HepG2 (cell line): ENCODE results near the gene CDK9.

Experiments
- CREB1 ChIP-seq, 2 experiments: fragments of 450-650 bp in 1 of 2; IDR thresholded peaks; 2 replicates each; pipeline ENCODE4 v1.6.1; 2016 to 2017; ENCODE audit warnings: control low read depth in 1 of 2, mild to moderate bottlenecking in 1 of 2, missing compliant biosample characterization in 1 of 2, missing genetic modification characterization in 1 of 2
- CTCF ChIP-seq: sonication (generic); formaldehyde crosslinking; IDR thresholded peaks from 2 replicates; pipeline ENCODE4 v1.5.0; 2020; ENCODE audit warnings: mild to moderate bottlenecking, missing genetic modification reagents, moderate library complexity
- JUN ChIP-seq: sonication (generic); formaldehyde crosslinking; IDR thresholded peaks from 2 replicates; pipeline ENCODE4 v1.4.0; 2020; ENCODE audit warnings: mild to moderate bottlenecking, missing genetic modification reagents
- PBX2 ChIP-seq: IDR thresholded peaks from 2 replicates; pipeline ENCODE4 v1.6.1; 2016; ENCODE audit warnings: control low read depth
- PRDM10 ChIP-seq: sonication (generic); formaldehyde crosslinking; IDR thresholded peaks from 2 replicates; pipeline ENCODE4 v1.4.0; 2020; ENCODE audit warnings: low read depth, missing genetic modification reagents
- ZFP36L2 ChIP-seq: sonication (generic); formaldehyde crosslinking; IDR thresholded peaks from 2 replicates; pipeline ENCODE4 v1.4.0; 2020; ENCODE audit warnings: missing genetic modification reagents
- ZNF446 ChIP-seq: sonication (generic); formaldehyde crosslinking; IDR thresholded peaks from 2 replicates; pipeline ENCODE4 v1.5.0; 2020; ENCODE audit warnings: mild to moderate bottlenecking, missing genetic modification reagents

- TF ChIP-seq ZNF446 (CRISPR knock-in tag) (no peak), JUN (CRISPR knock-in tag) (no peak), CREB1 (IDR thresholded peaks at IDR 0.05) (no peak), CREB1 (CRISPR knock-in tag; IDR thresholded peaks at IDR 0.05) (no peak), PRDM10 (CRISPR knock-in tag) (no peak), CTCF (no peak), ZFP36L2 (CRISPR knock-in tag) (no peak), PBX2 (CRISPR knock-in tag) (no peak)
These were observed 22.6 kb downstream of the CDK9 start for GRCh38 chr9:127808347-127809001.
